ENCODE data around the gene HOMER1. TPM values are rescaled to one million over a fixed set of nuclear protein-coding genes. Genes with fewer than 3 reads are reported as not detected.

The HOMER1 gene
- total and polyA plus RNA-seq, 10 of the 15 experiments (the other 5 are each of a cell fraction or from before 2014, with no cell fraction given) = 0.96 to 22.0 (median 7.5) TPM

- ChIA-PET CTCF (interaction anchor here (0.9 kb wide), 1 partner anchor 12 kb away, joined by 3 read pairs; no protein-coding TSS in a partner anchor), POLR2A (interaction anchor here (0.6 kb wide), 1 partner anchor 34 kb away, joined by 3 read pairs; no protein-coding TSS in a partner anchor), SMC1A (ENCODE audit: uncharacterized antibody, unreplicated experiment) (interaction anchor here (0.6 kb wide), 1 partner anchor 362 kb away, joined by 3 read pairs; no protein-coding TSS in a partner anchor), RAD21 (ENCODE audit: unreplicated experiment) (no interaction called here)
- Histone ChIP-seq H3K36me3 (ENCODE audit: control insufficient read depth in 2 of 2, insufficient read depth in 2 of 2, low read length in 1 of 2) (no peaks in the 10 kb centered on the region), H3K4me3 (no peak overlapping the region), H3K9ac (ENCODE audit: control insufficient read depth, insufficient read depth, low read length) (no peak overlapping the region), H4K20me1 (ENCODE audit: control insufficient read depth, insufficient read depth) (no peaks in the 10 kb centered on the region), H3K79me2 (ENCODE audit: control insufficient read depth, insufficient read depth, low read length) (no peaks in the 10 kb centered on the region), H3K4me2 (ENCODE audit: control insufficient read depth, insufficient read depth) (no peak overlapping the region), H3K4me1 (ENCODE audit: control insufficient read depth, insufficient read depth, low read length) (no peaks in the 10 kb centered on the region), H3K27ac (ENCODE audit: control insufficient read depth, insufficient read depth) (no peak overlapping the region), H2AFZ (ENCODE audit: control insufficient read depth, low read depth, low read length) (no peak overlapping the region), H3K27me3 (replicated peaks in 1 of 2; ENCODE audit: control insufficient read depth in 2 of 2, insufficient read depth in 2 of 2, low read length in 1 of 2) (no peaks in the 10 kb centered on the region), H3K9me3 (replicated peaks; ENCODE audit: control insufficient read depth, insufficient read depth, low read length) (no peaks in the 10 kb centered on the region)
- ATAC-seq (no peak), FAIRE-seq (no peak), DNase-seq (ENCODE audit: low read depth, low spot score) (no peak)
- intact Hi-C loops (cut with micrococcal nuclease; ENCODE audit: unreplicated experiment) = no loop called here
- BruUV-seq (replicated peaks) = no TSS peak
- TF ChIP-seq HSF1 (IDR thresholded peaks at IDR 0.05; ENCODE audit: low read depth, low read length) = no peak
- TF ChIP-seq NR2F1 (conservative IDR thresholded peaks at IDR 0.05) = no peak
- in situ Hi-C loops (cut with MboI) = no loop called here
- 55% methylated on average over 3 of the region's 3 CpGs for WGBS (ENCODE audit: insufficient coverage, insufficient replicate concordance, low lambda C conversion rate, missing lambda C conversion rate)
These were observed 33.5 kb upstream of the HOMER1 start for GRCh38 chr5:79547429-79547822.

GRCh38 chr5:79546782-79547428, 33.0 kb upstream of the HOMER1 start:
- RAD21 ChIA-PET (ENCODE audit: unreplicated experiment) = no interaction called here
- Histone ChIP-seq H3K9me3 (replicated peaks; ENCODE audit: control insufficient read depth, insufficient read depth, low read length) (no peaks in the 10 kb centered on the region), H3K79me2 (ENCODE audit: control insufficient read depth, insufficient read depth, low read length) (no peaks in the 10 kb centered on the region), H3K36me3 (ENCODE audit: control insufficient read depth in 2 of 2, insufficient read depth in 2 of 2, low read length in 1 of 2) (no peaks in the 10 kb centered on the region), H3K4me3 (no peak overlapping the region), H2AFZ (ENCODE audit: control insufficient read depth, low read depth, low read length) (no peak overlapping the region), H3K4me2 (ENCODE audit: control insufficient read depth, insufficient read depth) (no peak overlapping the region), H3K4me1 (ENCODE audit: control insufficient read depth, insufficient read depth, low read length) (no peaks in the 10 kb centered on the region), H3K27ac (ENCODE audit: control insufficient read depth, insufficient read depth) (no peak overlapping the region), H3K27me3 (replicated peaks in 1 of 2; ENCODE audit: control insufficient read depth in 2 of 2, insufficient read depth in 2 of 2, low read length in 1 of 2) (no peaks in the 10 kb centered on the region), H4K20me1 (ENCODE audit: control insufficient read depth, insufficient read depth) (no peaks in the 10 kb centered on the region), H3K9ac (ENCODE audit: control insufficient read depth, insufficient read depth, low read length) (no peak overlapping the region)
- intact Hi-C loops (cut with micrococcal nuclease; ENCODE audit: unreplicated experiment) (no loop called here), in situ Hi-C loops (cut with MboI) (no loop called here)
- CTCF ChIA-PET = interaction anchor here (0.9 kb wide), 1 partner anchor 11 kb away, joined by 3 read pairs; no protein-coding TSS in a partner anchor
- no TSS peak for BruUV-seq (replicated peaks)
- DNase-seq (ENCODE audit: low read depth, low spot score) = no peak
- SMC1A ChIA-PET (ENCODE audit: uncharacterized antibody, unreplicated experiment) = interaction anchor here (0.6 kb wide), 1 partner anchor 363 kb away, joined by 3 read pairs; no protein-coding TSS in a partner anchor
- WGBS (ENCODE audit: insufficient coverage, insufficient replicate concordance, low lambda C conversion rate, missing lambda C conversion rate) = 47% methylated on average over 7 of the region's 7 CpGs
- FAIRE-seq = no peak
- POLR2A ChIA-PET = no interaction called here
- no peak for ATAC-seq
- TF ChIP-seq MEF2A (IDR thresholded peaks at IDR 0.05; ENCODE audit: insufficient read depth, low read depth, low read length) = no peak
- TF ChIP-seq GATAD2B (conservative IDR thresholded peaks at IDR 0.05; ENCODE audit: low read depth) = no peak
- TF ChIP-seq BACH1 (IDR thresholded peaks at IDR 0.05; ENCODE audit: borderline replicate concordance) = no peak
- TF ChIP-seq CHD4 (IDR thresholded peaks at IDR 0.05) = no peak
- no peak for TF ChIP-seq ZNF207 (IDR thresholded peaks at IDR 0.05; ENCODE audit: borderline replicate concordance)
- no peak for TF ChIP-seq ZBTB4 (CRISPR knock-in tag; IDR thresholded peaks at IDR 0.05)
- no peak for TF ChIP-seq RELA (IDR thresholded peaks at IDR 0.05; ENCODE audit: borderline replicate concordance, partially characterized antibody)

All from GM12878 (cell line).